Omental fat pad (tissue), 4 donors: ENCODE data around the gene CYP4F12. TPM values are rescaled to one million over a fixed set of nuclear protein-coding genes. Genes with fewer than 3 reads are reported as not detected.

ENCODE experiments used
- ATAC-seq: fragments of 150-250 bp; one replicate; pipeline ENCODE4 v1.9.1; 2016; ENCODE audit warnings: mild to moderate bottlenecking, moderate library complexity; ENCODE audit not compliant: low FRiP score
- DNase-seq: peaks from one replicate; pipeline ENCODE4 v3.0.0-alpha.2; 2019; ENCODE audit warnings: low spot score
- total RNA-seq, 4 donors: library from RNA; depleted of rRNA; stranded (reverse); fragments of >200 nt; gene quantifications; one replicate each; pipeline ENCODE4 v1.1.0, GENCODE V29; 2016
- TF ChIP-seq, protein P1 (sequence below), 3 donors: fragments of 450-650 bp; IDR thresholded peaks; one replicate each; pipeline ENCODE4 v1.5.1; 2016 to 2017; ENCODE audit warnings: antibody characterized with exemption in 3 of 3, mild to moderate bottlenecking in 3 of 3, moderate library complexity in 2 of 3

Gene CYP4F12, protein sequence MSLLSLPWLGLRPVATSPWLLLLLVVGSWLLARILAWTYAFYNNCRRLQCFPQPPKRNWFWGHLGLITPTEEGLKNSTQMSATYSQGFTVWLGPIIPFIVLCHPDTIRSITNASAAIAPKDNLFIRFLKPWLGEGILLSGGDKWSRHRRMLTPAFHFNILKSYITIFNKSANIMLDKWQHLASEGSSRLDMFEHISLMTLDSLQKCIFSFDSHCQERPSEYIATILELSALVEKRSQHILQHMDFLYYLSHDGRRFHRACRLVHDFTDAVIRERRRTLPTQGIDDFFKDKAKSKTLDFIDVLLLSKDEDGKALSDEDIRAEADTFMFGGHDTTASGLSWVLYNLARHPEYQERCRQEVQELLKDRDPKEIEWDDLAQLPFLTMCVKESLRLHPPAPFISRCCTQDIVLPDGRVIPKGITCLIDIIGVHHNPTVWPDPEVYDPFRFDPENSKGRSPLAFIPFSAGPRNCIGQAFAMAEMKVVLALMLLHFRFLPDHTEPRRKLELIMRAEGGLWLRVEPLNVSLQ
- 10 to 100 TPM in 2 of 4 donors, 1 to 10 TPM in 2; 3.0 to 58.6 (median 11.9) TPM for total RNA-seq

DNA sequence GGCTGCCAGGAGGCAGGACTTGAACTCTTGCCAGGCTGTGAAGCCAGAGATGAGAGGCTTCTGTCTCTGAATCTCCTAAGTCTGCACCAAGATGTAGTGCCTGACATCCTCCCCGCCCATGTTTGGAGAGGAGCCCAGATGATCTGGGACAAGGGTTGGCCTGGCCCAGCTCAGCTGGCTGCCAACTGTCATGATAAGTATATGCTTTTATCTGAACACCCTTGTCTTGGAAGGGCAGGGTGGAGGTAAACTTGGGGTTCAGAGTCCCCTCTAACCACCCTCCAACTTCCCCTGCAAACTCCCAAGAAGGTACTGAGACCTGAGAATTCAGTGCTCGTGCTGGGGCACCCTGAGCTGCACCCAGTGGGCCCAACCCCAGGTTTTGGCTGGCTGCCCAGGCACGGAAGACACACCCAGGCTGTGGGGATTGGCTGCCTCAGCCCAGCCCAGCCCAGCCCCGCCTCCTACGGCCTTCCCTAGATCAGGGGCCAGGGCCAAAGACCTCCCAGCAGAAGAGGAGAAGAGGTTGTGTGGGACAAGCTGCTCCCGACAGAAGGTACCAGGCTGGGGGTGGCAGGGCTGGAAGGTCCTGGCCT is at the start of gene CYP4F12:
CYP4F12 (plus strand) TSS at position 508 of the 596 bp plus-strand sequence. CDS start 443 bp downstream, outside the sequence.
- DNase-seq: peak; percentile 55
- TF ChIP-seq, protein P1, sequence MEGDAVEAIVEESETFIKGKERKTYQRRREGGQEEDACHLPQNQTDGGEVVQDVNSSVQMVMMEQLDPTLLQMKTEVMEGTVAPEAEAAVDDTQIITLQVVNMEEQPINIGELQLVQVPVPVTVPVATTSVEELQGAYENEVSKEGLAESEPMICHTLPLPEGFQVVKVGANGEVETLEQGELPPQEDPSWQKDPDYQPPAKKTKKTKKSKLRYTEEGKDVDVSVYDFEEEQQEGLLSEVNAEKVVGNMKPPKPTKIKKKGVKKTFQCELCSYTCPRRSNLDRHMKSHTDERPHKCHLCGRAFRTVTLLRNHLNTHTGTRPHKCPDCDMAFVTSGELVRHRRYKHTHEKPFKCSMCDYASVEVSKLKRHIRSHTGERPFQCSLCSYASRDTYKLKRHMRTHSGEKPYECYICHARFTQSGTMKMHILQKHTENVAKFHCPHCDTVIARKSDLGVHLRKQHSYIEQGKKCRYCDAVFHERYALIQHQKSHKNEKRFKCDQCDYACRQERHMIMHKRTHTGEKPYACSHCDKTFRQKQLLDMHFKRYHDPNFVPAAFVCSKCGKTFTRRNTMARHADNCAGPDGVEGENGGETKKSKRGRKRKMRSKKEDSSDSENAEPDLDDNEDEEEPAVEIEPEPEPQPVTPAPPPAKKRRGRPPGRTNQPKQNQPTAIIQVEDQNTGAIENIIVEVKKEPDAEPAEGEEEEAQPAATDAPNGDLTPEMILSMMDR (IDR thresholded peaks at IDR 0.05): no peak

GRCh38 chr19:15623711-15624318 is 49.1 kb upstream of the CYP4F12 start:
- ATAC-seq (no peak), DNase-seq (no peak)

More for the DNA sequence above, at the start of gene CYP4F12:
- peak; percentile 91 for ATAC-seq

GRCh38 chr19:15628236-15629002 is 44.5 kb upstream of the CYP4F12 start:
- no peak for DNase-seq
- no peak for ATAC-seq
- TF ChIP-seq, protein P1 (IDR thresholded peaks at IDR 0.05): no peak

More at GRCh38 chr19:15623711-15624318, 49.1 kb upstream of the CYP4F12 start:
- TF ChIP-seq, protein P1 (IDR thresholded peaks at IDR 0.05): no peak

- peak; percentile 77 for ATAC-seq
- TF ChIP-seq, protein P1 (IDR thresholded peaks at IDR 0.05): peak in 2 of 3 donors; percentile 75 to 88
These were observed 43.6 kb upstream of the CYP4F12 start for GRCh38 chr19:15629003-15629880.

DNA sequence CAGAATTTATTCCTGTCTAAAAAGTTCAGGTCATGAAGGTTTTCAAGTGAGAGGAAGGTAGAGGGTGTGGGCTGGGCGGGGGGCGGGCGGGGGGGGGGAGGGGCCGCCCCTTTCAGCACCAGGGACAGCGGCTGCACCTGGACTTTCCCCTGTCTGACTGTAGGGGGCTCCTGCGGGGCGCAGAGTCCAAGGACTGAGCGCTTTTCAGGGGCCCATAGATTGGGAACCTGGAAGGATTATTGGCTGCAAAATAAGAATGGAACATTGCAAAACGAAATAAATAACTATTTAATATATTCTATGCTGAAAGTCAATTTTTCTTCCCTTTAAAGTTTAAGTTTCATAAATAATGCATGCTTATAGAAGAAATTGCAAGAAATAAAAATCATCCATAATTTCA is 41.1 kb upstream of the CYP4F12 start:
- TF ChIP-seq, protein P1 (IDR thresholded peaks at IDR 0.05): no peak
- ATAC-seq (no peak), DNase-seq (no peak)

More at GRCh38 chr19:15629003-15629880, 43.6 kb upstream of the CYP4F12 start:
- DNase-seq: peak; percentile 97
